GM12878 (cell line): ENCODE data around the gene OTOP3. TPM values are rescaled to one million over a fixed set of nuclear protein-coding genes. Genes with fewer than 3 reads are reported as not detected.

ENCODE experiments used
- CBFB ChIP-seq: IDR thresholded peaks from 2 replicates; pipeline ENCODE4 v1.6.1; 2016; ENCODE audit warnings: antibody characterized with exemption, low read depth
- CBX3 ChIP-seq: fragments of 200-600 bp; sonication (generic); IDR thresholded peaks from 2 replicates; pipeline ENCODE4 v1.6.1; 2016; ENCODE audit warnings: low read depth, borderline replicate concordance
- CBX5 ChIP-seq: sonication (generic); IDR thresholded peaks from 2 replicates; pipeline ENCODE4 v1.6.1; 2016; ENCODE audit warnings: low read depth, moderate library complexity, mild to moderate bottlenecking, inconsistent platforms
- CHD1 ChIP-seq: IDR thresholded peaks from 2 replicates; pipeline ENCODE4 v1.6.1; 2012; ENCODE audit warnings: low read depth, low read length, improper control_type of control experiment
- NFYB ChIP-seq: IDR thresholded peaks from 2 replicates; pipeline ENCODE4 v1.6.1; 2011; ENCODE audit warnings: low read depth, mild to moderate bottlenecking, low read length, improper control_type of control experiment, moderate library complexity; ENCODE audit not compliant: insufficient read depth
- NRF1 ChIP-seq: conservative IDR thresholded peaks from 2 replicates; pipeline ENCODE4 v1.6.1; 2011; ENCODE audit warnings: mild to moderate bottlenecking, low read depth, low read length, improper control_type of control experiment
- RCOR1 ChIP-seq: conservative IDR thresholded peaks from 2 replicates; pipeline ENCODE4 v1.6.1; 2012; ENCODE audit warnings: low read depth, low read length, improper control_type of control experiment
- TBL1XR1 ChIP-seq: IDR thresholded peaks from 2 replicates; pipeline ENCODE4 v1.6.1; 2012; ENCODE audit warnings: low read depth, low read length, improper control_type of control experiment
- ZBTB4 ChIP-seq: fragments of 450-650 bp; formaldehyde crosslinking; IDR thresholded peaks from 2 replicates; pipeline ENCODE4 v1.4.0; 2022; ENCODE audit warnings: mild to moderate bottlenecking, moderate library complexity
- ZNF384 ChIP-seq: IDR thresholded peaks from 2 replicates; pipeline ENCODE4 v1.6.1; 2012; ENCODE audit warnings: low read depth, mild to moderate bottlenecking, low read length, improper control_type of control experiment, borderline replicate concordance
- polyA plus RNA-seq, 11 experiments: library from polyadenylated mRNA; depleted of rRNA in 4 of 11; unstranded in 6 of 11; stranded (reverse) in 5 of 11; fragments of >200 nt; fragmentation: Nextera tagmentation in 4 of 11; fragmentation: Illumina TruSeq in 1 of 11; extraction: Ambion mirVana in 4 of 11; extraction: Trizol in 1 of 11; gene quantifications; 1 replicate in 1 of 11; 2 replicates in 10 of 11; pipeline versions ENCODE4 v1.2.1 to v1.2.3, GENCODE V29; 2011 to 2016; ENCODE audit warnings: inconsistent platforms in 2 of 11, missing spikeins in 2 of 11, low read depth in 1 of 11
- total RNA-seq, 4 experiments: library from RNA; depleted of rRNA in 3 of 4; stranded (reverse); fragments of >200 nt in 3 of 4; fragmentation: Illumina TruSeq in 1 of 4; extraction: Trizol in 1 of 4; gene quantifications; 2 replicates each; pipeline versions ENCODE4 v1.2.1 to v1.2.3, GENCODE V29; 2013 to 2021
- TF ChIP-seq, protein P1 (sequence below): IDR thresholded peaks from 2 replicates; pipeline ENCODE4 v1.6.1; 2011; ENCODE audit warnings: low read depth, low read length, improper control_type of control experiment, borderline replicate concordance

OTOP3 gene
- total and polyA plus RNA-seq, 10 of the 15 experiments (the other 5 are each of a cell fraction or from before 2014, with no cell fraction given), result 0.03 to 0.06 TPM; not detected in 8

GRCh38 chr17:74999523-74999922 lies 63.8 kb downstream of the OTOP3 start (continued):
- TF ChIP-seq ZBTB4 (CRISPR knock-in tag), result no peak
- no peak for TF ChIP-seq RCOR1
- TF ChIP-seq NRF1, result no peak
- no peak for TF ChIP-seq CHD1
- TF ChIP-seq CBFB, result no peak
- no peak for TF ChIP-seq ZNF384
- TF ChIP-seq, protein P1, sequence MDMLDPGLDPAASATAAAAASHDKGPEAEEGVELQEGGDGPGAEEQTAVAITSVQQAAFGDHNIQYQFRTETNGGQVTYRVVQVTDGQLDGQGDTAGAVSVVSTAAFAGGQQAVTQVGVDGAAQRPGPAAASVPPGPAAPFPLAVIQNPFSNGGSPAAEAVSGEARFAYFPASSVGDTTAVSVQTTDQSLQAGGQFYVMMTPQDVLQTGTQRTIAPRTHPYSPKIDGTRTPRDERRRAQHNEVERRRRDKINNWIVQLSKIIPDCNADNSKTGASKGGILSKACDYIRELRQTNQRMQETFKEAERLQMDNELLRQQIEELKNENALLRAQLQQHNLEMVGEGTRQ, result no peak
- no peak for TF ChIP-seq TBL1XR1
- TF ChIP-seq CBX3, result no peak
- no peak for TF ChIP-seq NFYB
- no peak for TF ChIP-seq CBX5

Other genes starting within 250 kb of the OTOP3 start
Only the 7 nearest of the 19 such genes appear.
- 0.11 TPM in 1 of 2 replicates, not detected in the other for gene GRIN2C, start 76.0 kb upstream of the OTOP3 start, total RNA-seq (2014; rRNA removed)
- under 0.01 and 0.04 TPM in 2 replicates for gene GRIN2C, start 76.0 kb upstream of the OTOP3 start, total RNA-seq (2014; rRNA removed; fragmentation: Illumina TruSeq; extraction: Trizol)
- 0.13 TPM in 2 replicates for gene GRIN2C, start 76.0 kb upstream of the OTOP3 start, total RNA-seq (2021)
- 0.01 and 0.04 TPM in 2 replicates for gene GRIN2C, start 76.0 kb upstream of the OTOP3 start, polyA plus RNA-seq (2011; rRNA removed)
- 0.01 TPM in 1 of 2 replicates, not detected in the other for gene GRIN2C, start 76.0 kb upstream of the OTOP3 start, polyA plus RNA-seq (2014; fragmentation: Illumina TruSeq; extraction: Trizol)
- gene GRIN2C, start 76.0 kb upstream of the OTOP3 start, polyA plus RNA-seq (2014; fragmentation: Nextera tagmentation; extraction: Ambion mirVana), result not detected
- 0.12 and 0.16 TPM in 2 replicates for gene GRIN2C, start 76.0 kb upstream of the OTOP3 start, polyA plus RNA-seq (2014; rRNA removed)
- under 1 TPM; 0.10 to 0.20 TPM for gene GRIN2C, start 76.0 kb upstream of the OTOP3 start, polyA plus RNA-seq (2016; fragmentation: Nextera tagmentation; extraction: Ambion mirVana)
- 54.4 and 58.5 TPM in 2 replicates for gene FDXR, start 62.9 kb upstream of the OTOP3 start, total RNA-seq (2014; rRNA removed)
- gene FDXR, start 62.9 kb upstream of the OTOP3 start, total RNA-seq (2014; rRNA removed; fragmentation: Illumina TruSeq; extraction: Trizol), result 19.8 and 21.1 TPM in 2 replicates
- gene FDXR, start 62.9 kb upstream of the OTOP3 start, total RNA-seq (2021), result 62.0 and 66.2 TPM in 2 replicates
- 21.1 and 42.9 TPM in 2 replicates for gene FDXR, start 62.9 kb upstream of the OTOP3 start, polyA plus RNA-seq (2011; rRNA removed)
- 1.4 and 8.6 TPM in 2 replicates for gene FDXR, start 62.9 kb upstream of the OTOP3 start, polyA plus RNA-seq (2014; fragmentation: Illumina TruSeq; extraction: Trizol)
- gene FDXR, start 62.9 kb upstream of the OTOP3 start, polyA plus RNA-seq (2014; fragmentation: Nextera tagmentation; extraction: Ambion mirVana), result 1 to 10 TPM in 1 of 2 experiments, under 1 TPM in 1; 0.85 to 5.4 TPM
- gene FDXR, start 62.9 kb upstream of the OTOP3 start, polyA plus RNA-seq (2014; rRNA removed), result 53.4 and 65.5 TPM in 2 replicates
- 100 to 1,000 TPM; 140 to 162 TPM for gene FDXR, start 62.9 kb upstream of the OTOP3 start, polyA plus RNA-seq (2016; fragmentation: Nextera tagmentation; extraction: Ambion mirVana)
- gene FADS6, start 42.3 kb upstream of the OTOP3 start, total RNA-seq (2014; rRNA removed), result not detected in 2 replicates
- gene FADS6, start 42.3 kb upstream of the OTOP3 start, total RNA-seq (2014; rRNA removed; fragmentation: Illumina TruSeq; extraction: Trizol), result not detected in 2 replicates
- gene FADS6, start 42.3 kb upstream of the OTOP3 start, total RNA-seq (2021), result not detected in 2 replicates
- not detected in 2 replicates for gene FADS6, start 42.3 kb upstream of the OTOP3 start, polyA plus RNA-seq (2011; rRNA removed)
- not detected in 2 replicates for gene FADS6, start 42.3 kb upstream of the OTOP3 start, polyA plus RNA-seq (2014; fragmentation: Illumina TruSeq; extraction: Trizol)
- not detected for gene FADS6, start 42.3 kb upstream of the OTOP3 start, polyA plus RNA-seq (2014; fragmentation: Nextera tagmentation; extraction: Ambion mirVana)
- gene FADS6, start 42.3 kb upstream of the OTOP3 start, polyA plus RNA-seq (2014; rRNA removed), result not detected in 2 replicates
- not detected for gene FADS6, start 42.3 kb upstream of the OTOP3 start, polyA plus RNA-seq (2016; fragmentation: Nextera tagmentation; extraction: Ambion mirVana)
- 0.11 TPM in 1 of 2 replicates, not detected in the other for gene USH1G, start 12.6 kb upstream of the OTOP3 start, total RNA-seq (2014; rRNA removed)
- not detected in 2 replicates for gene USH1G, start 12.6 kb upstream of the OTOP3 start, total RNA-seq (2014; rRNA removed; fragmentation: Illumina TruSeq; extraction: Trizol)
- gene USH1G, start 12.6 kb upstream of the OTOP3 start, total RNA-seq (2021), result 0.05 TPM in 1 of 2 replicates, not detected in the other
- 0.22 and 0.62 TPM in 2 replicates for gene USH1G, start 12.6 kb upstream of the OTOP3 start, polyA plus RNA-seq (2011; rRNA removed)
- gene USH1G, start 12.6 kb upstream of the OTOP3 start, polyA plus RNA-seq (2014; fragmentation: Illumina TruSeq; extraction: Trizol), result not detected in 2 replicates
- gene USH1G, start 12.6 kb upstream of the OTOP3 start, polyA plus RNA-seq (2014; fragmentation: Nextera tagmentation; extraction: Ambion mirVana), result not detected
- gene USH1G, start 12.6 kb upstream of the OTOP3 start, polyA plus RNA-seq (2014; rRNA removed), result not detected in 2 replicates
- under 1 TPM in 1 of 2 experiments, not detected in 1; 0.09 TPM for gene USH1G, start 12.6 kb upstream of the OTOP3 start, polyA plus RNA-seq (2016; fragmentation: Nextera tagmentation; extraction: Ambion mirVana)
- gene OTOP2, start 11.6 kb upstream of the OTOP3 start, total RNA-seq (2014; rRNA removed), result not detected in 2 replicates
- gene OTOP2, start 11.6 kb upstream of the OTOP3 start, total RNA-seq (2014; rRNA removed; fragmentation: Illumina TruSeq; extraction: Trizol), result not detected in 2 replicates
- gene OTOP2, start 11.6 kb upstream of the OTOP3 start, total RNA-seq (2021), result not detected in 2 replicates
- gene OTOP2, start 11.6 kb upstream of the OTOP3 start, polyA plus RNA-seq (2011; rRNA removed), result not detected in 2 replicates
- gene OTOP2, start 11.6 kb upstream of the OTOP3 start, polyA plus RNA-seq (2014; fragmentation: Illumina TruSeq; extraction: Trizol), result not detected in 2 replicates
- gene OTOP2, start 11.6 kb upstream of the OTOP3 start, polyA plus RNA-seq (2014; fragmentation: Nextera tagmentation; extraction: Ambion mirVana), result not detected
- not detected in 2 replicates for gene OTOP2, start 11.6 kb upstream of the OTOP3 start, polyA plus RNA-seq (2014; rRNA removed)
- gene OTOP2, start 11.6 kb upstream of the OTOP3 start, polyA plus RNA-seq (2016; fragmentation: Nextera tagmentation; extraction: Ambion mirVana), result not detected
- 0.40 and 0.54 TPM in 2 replicates for gene HID1, start 36.9 kb downstream of the OTOP3 start, total RNA-seq (2014; rRNA removed)
- gene HID1, start 36.9 kb downstream of the OTOP3 start, total RNA-seq (2014; rRNA removed; fragmentation: Illumina TruSeq; extraction: Trizol), result 0.04 TPM in 1 of 2 replicates, not detected in the other
- 0.37 and 0.77 TPM in 2 replicates for gene HID1, start 36.9 kb downstream of the OTOP3 start, total RNA-seq (2021)
- gene HID1, start 36.9 kb downstream of the OTOP3 start, polyA plus RNA-seq (2011; rRNA removed), result 0.14 and 0.69 TPM in 2 replicates
- 0.09 and 0.30 TPM in 2 replicates for gene HID1, start 36.9 kb downstream of the OTOP3 start, polyA plus RNA-seq (2014; fragmentation: Illumina TruSeq; extraction: Trizol)
- not detected for gene HID1, start 36.9 kb downstream of the OTOP3 start, polyA plus RNA-seq (2014; fragmentation: Nextera tagmentation; extraction: Ambion mirVana)
- gene HID1, start 36.9 kb downstream of the OTOP3 start, polyA plus RNA-seq (2014; rRNA removed), result 0.12 and 0.51 TPM in 2 replicates
- under 1 TPM; 0.24 to 0.63 TPM for gene HID1, start 36.9 kb downstream of the OTOP3 start, polyA plus RNA-seq (2016; fragmentation: Nextera tagmentation; extraction: Ambion mirVana)
- 0.05 TPM in 1 of 2 replicates, not detected in the other for gene CDR2L, start 51.7 kb downstream of the OTOP3 start, total RNA-seq (2014; rRNA removed)
- 0.04 TPM in 1 of 2 replicates, not detected in the other for gene CDR2L, start 51.7 kb downstream of the OTOP3 start, total RNA-seq (2014; rRNA removed; fragmentation: Illumina TruSeq; extraction: Trizol)
- gene CDR2L, start 51.7 kb downstream of the OTOP3 start, total RNA-seq (2021), result 0.05 and 0.18 TPM in 2 replicates
- 0.03 TPM in 1 of 2 replicates, not detected in the other for gene CDR2L, start 51.7 kb downstream of the OTOP3 start, polyA plus RNA-seq (2011; rRNA removed)
- gene CDR2L, start 51.7 kb downstream of the OTOP3 start, polyA plus RNA-seq (2014; fragmentation: Illumina TruSeq; extraction: Trizol), result not detected in 2 replicates
- not detected for gene CDR2L, start 51.7 kb downstream of the OTOP3 start, polyA plus RNA-seq (2014; fragmentation: Nextera tagmentation; extraction: Ambion mirVana)
- 0.03 TPM in 1 of 2 replicates, not detected in the other for gene CDR2L, start 51.7 kb downstream of the OTOP3 start, polyA plus RNA-seq (2014; rRNA removed)
- gene CDR2L, start 51.7 kb downstream of the OTOP3 start, polyA plus RNA-seq (2016; fragmentation: Nextera tagmentation; extraction: Ambion mirVana), result under 1 TPM in 1 of 2 experiments, not detected in 1; 0.04 TPM